Measurements from ENCODE around the gene MYMK.
"Not testable (repeated sequence)": the region's sequence is repeated elsewhere in the genome, so short reads cannot be mapped to it uniquely, and the experiment has no call there.

Gene MYMK

GRCh38 chr9:133564451-133565116, 39.8 kb upstream of the MYMK start:
- Histone ChIP-seq H3K9me3 (ENCODE audit: insufficient read depth, low read depth, low read length) (no peaks in the 10 kb centered on the region), H3K4me1 (ENCODE audit: insufficient read depth, low read length) (no peaks in the 10 kb centered on the region), H3K9ac (ENCODE audit: low read depth, low read length) (no peak overlapping the region), H3K36me3 (ENCODE audit: insufficient read depth, low read depth, low read length) (no peaks in the 10 kb centered on the region), H3K27ac (ENCODE audit: low read length) (no peak overlapping the region), H3K4me3 (ENCODE audit: low read length) (no peak overlapping the region), H3K27me3 (ENCODE audit: insufficient read depth, low read length) (no peaks in the 10 kb centered on the region)

DNA sequence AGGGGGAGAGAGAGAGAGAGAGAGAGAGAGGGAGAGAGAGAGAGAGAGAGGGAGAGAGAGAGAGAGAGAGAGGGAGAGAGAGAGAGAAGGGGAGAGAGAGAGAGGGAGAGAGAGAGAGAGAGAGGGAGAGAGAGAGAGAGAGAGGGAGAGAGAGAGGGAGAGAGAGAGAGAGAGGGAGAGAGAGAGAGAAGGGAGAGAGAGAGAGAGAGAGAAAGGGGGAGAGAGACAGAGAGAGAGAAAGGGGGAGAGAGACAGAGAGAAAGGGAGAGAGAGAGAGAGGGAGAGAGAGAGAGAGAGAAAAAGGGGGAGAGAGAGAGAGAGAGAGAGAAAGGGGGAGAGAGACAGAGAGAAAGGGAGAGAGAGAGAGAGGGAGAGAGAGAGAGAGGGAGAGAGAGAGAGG, 39.1 kb upstream of the MYMK start:
- H3K36me3 ChIP-seq (ENCODE audit: insufficient read depth, low read depth, low read length); H3K9ac ChIP-seq (ENCODE audit: low read depth, low read length); H3K4me3 ChIP-seq (ENCODE audit: low read length); H3K27ac ChIP-seq (ENCODE audit: low read length); H3K4me1 ChIP-seq (ENCODE audit: insufficient read depth, low read length); H3K27me3 ChIP-seq (ENCODE audit: insufficient read depth, low read length); H3K9me3 ChIP-seq (ENCODE audit: insufficient read depth, low read depth, low read length): not testable (repeated sequence)

GRCh38 chr9:133563291-133563796, 38.6 kb upstream of the MYMK start:
- Histone ChIP-seq H3K36me3 (ENCODE audit: insufficient read depth, low read depth, low read length) (no peaks in the 10 kb centered on the region), H3K9me3 (ENCODE audit: insufficient read depth, low read depth, low read length) (no peaks in the 10 kb centered on the region), H3K27me3 (ENCODE audit: insufficient read depth, low read length) (no peaks in the 10 kb centered on the region), H3K4me3 (ENCODE audit: low read length) (no peak overlapping the region), H3K27ac (ENCODE audit: low read length) (no peak overlapping the region), H3K9ac (ENCODE audit: low read depth, low read length) (no peak overlapping the region), H3K4me1 (ENCODE audit: insufficient read depth, low read length) (peaks cover 5% of the 10 kb centered on the region; the same call in 1 of the 2 replicates)

- no peak overlapping the region for H3K4me3 ChIP-seq (ENCODE audit: low read length)
- H3K27me3 ChIP-seq (ENCODE audit: insufficient read depth, low read length) = no peaks in the 10 kb centered on the region
- peaks cover 6% of the 10 kb centered on the region; the same call in 1 of the 2 replicates for H3K4me1 ChIP-seq (ENCODE audit: insufficient read depth, low read length)
- H3K27ac ChIP-seq (ENCODE audit: low read length) = no peak overlapping the region
- no peaks in the 10 kb centered on the region for H3K36me3 ChIP-seq (ENCODE audit: insufficient read depth, low read depth, low read length)
- no peak overlapping the region for H3K9ac ChIP-seq (ENCODE audit: low read depth, low read length)
- no peaks in the 10 kb centered on the region for H3K9me3 ChIP-seq (ENCODE audit: insufficient read depth, low read depth, low read length)
Observed at GRCh38 chr9:133562611-133563290, 38.0 kb upstream of the MYMK start.

GRCh38 chr9:133561976-133562554, 37.3 kb upstream of the MYMK start:
- no peak overlapping the region for H3K4me3 ChIP-seq (ENCODE audit: low read length)
- H3K27me3 ChIP-seq (ENCODE audit: insufficient read depth, low read length) = no peaks in the 10 kb centered on the region
- peaks cover 6% of the 10 kb centered on the region; the same call in 1 of the 2 replicates for H3K4me1 ChIP-seq (ENCODE audit: insufficient read depth, low read length)
- no peak overlapping the region for H3K27ac ChIP-seq (ENCODE audit: low read length)
- no peak overlapping the region for H3K9ac ChIP-seq (ENCODE audit: low read depth, low read length)
- no peaks in the 10 kb centered on the region for H3K36me3 ChIP-seq (ENCODE audit: insufficient read depth, low read depth, low read length)
- H3K9me3 ChIP-seq (ENCODE audit: insufficient read depth, low read depth, low read length) = no peaks in the 10 kb centered on the region

- Histone ChIP-seq H3K9me3 (ENCODE audit: insufficient read depth, low read depth, low read length) (no peaks in the 10 kb centered on the region), H3K27ac (ENCODE audit: low read length) (no peak overlapping the region), H3K4me3 (ENCODE audit: low read length) (no peak overlapping the region), H3K4me1 (ENCODE audit: insufficient read depth, low read length) (peaks cover 6% of the 10 kb centered on the region; the same call in 1 of the 2 replicates), H3K27me3 (ENCODE audit: insufficient read depth, low read length) (no peaks in the 10 kb centered on the region), H3K36me3 (ENCODE audit: insufficient read depth, low read depth, low read length) (no peaks in the 10 kb centered on the region), H3K9ac (ENCODE audit: low read depth, low read length) (no peak overlapping the region)
Observed at GRCh38 chr9:133560944-133561343, 36.2 kb upstream of the MYMK start.

DNA sequence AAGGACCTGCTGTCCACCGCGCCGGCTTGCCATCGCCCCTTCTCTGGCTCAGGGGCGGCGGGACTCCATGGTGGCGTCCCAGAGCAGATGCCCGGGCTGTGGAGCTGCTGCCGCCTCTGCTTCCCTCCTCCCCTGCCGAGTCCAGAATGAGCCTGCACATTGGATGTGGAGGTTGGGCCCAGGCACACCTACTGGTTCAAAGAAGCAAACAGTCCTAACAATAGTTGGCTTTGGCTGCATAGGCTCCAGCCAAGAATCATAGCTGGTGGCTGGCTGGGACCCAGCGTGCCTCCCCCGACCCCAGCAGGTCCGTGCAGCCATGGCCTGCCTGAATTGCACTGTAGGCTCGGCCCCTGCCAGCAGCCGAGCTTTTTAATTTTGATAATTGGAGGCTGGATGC, 35.6 kb upstream of the MYMK start:
- Histone ChIP-seq H3K27me3 (ENCODE audit: insufficient read depth, low read length) (no peaks in the 10 kb centered on the region), H3K27ac (ENCODE audit: low read length) (no peak overlapping the region), H3K4me1 (ENCODE audit: insufficient read depth, low read length) (peaks cover 6% of the 10 kb centered on the region; the same call in 1 of the 2 replicates), H3K36me3 (ENCODE audit: insufficient read depth, low read depth, low read length) (no peaks in the 10 kb centered on the region), H3K9ac (ENCODE audit: low read depth, low read length) (no peak overlapping the region), H3K9me3 (ENCODE audit: insufficient read depth, low read depth, low read length) (no peaks in the 10 kb centered on the region), H3K4me3 (ENCODE audit: low read length) (no peak overlapping the region)

DNA sequence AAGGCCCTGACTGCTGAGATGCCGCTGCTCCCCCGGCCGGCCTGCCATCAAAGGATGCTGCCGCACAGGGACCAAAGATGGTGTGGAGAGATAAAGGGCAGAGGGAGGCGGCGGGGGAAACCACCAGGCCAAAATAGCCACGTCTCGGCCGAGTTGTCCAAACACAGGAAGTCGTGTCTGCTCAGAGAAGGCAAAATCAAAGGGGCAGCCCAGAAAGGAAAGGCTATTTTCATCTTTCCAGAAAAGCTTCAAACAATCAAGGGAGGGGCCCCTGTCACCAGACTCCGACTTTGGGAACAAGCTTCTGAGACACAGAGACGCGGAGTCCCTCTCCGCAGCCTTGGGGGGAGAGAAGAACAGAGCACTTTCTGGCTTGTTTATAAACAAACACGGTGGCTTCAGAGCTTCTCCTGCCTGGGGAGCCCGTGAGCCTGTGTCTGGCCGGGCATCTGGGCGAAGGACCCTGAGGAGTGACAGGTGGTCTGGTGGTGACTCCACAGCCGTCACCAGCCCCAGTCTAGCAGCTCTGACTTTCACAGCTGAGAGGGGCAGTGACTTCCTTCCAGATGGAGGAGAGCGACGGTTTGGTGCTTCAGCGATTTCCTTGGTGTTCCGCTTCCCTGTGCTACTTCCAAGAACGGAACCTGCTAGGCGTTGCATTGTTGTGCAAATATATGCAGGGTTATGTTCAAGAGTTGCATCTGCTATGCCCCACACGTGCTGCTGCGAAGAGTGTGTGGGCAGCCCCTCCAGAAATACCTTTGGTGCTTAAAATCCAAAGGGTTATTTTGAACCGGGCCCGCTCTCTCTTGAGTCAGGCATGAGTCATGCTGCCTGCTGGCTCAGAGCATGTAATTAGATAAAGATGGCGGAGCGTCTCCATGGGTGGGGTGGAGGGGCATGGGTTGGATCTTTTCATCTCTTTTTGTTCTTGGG, 33.7 kb upstream of the MYMK start:
- Histone ChIP-seq H3K27ac (ENCODE audit: low read length) (no peak overlapping the region), H3K4me3 (ENCODE audit: low read length) (no peak overlapping the region; the same call in 1 of the 2 replicates), H3K27me3 (ENCODE audit: insufficient read depth, low read length) (no peaks in the 10 kb centered on the region), H3K9me3 (ENCODE audit: insufficient read depth, low read depth, low read length) (no peaks in the 10 kb centered on the region), H3K4me1 (ENCODE audit: insufficient read depth, low read length) (peaks cover 6% of the 10 kb centered on the region; the same call in 1 of the 2 replicates), H3K9ac (ENCODE audit: low read depth, low read length) (no peak overlapping the region; the same call in 1 of the 2 replicates), H3K36me3 (ENCODE audit: insufficient read depth, low read depth, low read length) (no peaks in the 10 kb centered on the region)

- peaks cover 6% of the 10 kb centered on the region; the same call in 1 of the 2 replicates for H3K4me1 ChIP-seq (ENCODE audit: insufficient read depth, low read length)
- H3K36me3 ChIP-seq (ENCODE audit: insufficient read depth, low read depth, low read length) = no peaks in the 10 kb centered on the region
- no peaks in the 10 kb centered on the region for H3K9me3 ChIP-seq (ENCODE audit: insufficient read depth, low read depth, low read length)
- no peaks in the 10 kb centered on the region for H3K27me3 ChIP-seq (ENCODE audit: insufficient read depth, low read length)
- no peak overlapping the region for H3K27ac ChIP-seq (ENCODE audit: low read length)
- H3K9ac ChIP-seq (ENCODE audit: low read depth, low read length) = no peak overlapping the region; the same call in 1 of the 2 replicates
- no peak overlapping the region for H3K4me3 ChIP-seq (ENCODE audit: low read length)
Observed at GRCh38 chr9:133557581-133557980, 32.8 kb upstream of the MYMK start.

DNA sequence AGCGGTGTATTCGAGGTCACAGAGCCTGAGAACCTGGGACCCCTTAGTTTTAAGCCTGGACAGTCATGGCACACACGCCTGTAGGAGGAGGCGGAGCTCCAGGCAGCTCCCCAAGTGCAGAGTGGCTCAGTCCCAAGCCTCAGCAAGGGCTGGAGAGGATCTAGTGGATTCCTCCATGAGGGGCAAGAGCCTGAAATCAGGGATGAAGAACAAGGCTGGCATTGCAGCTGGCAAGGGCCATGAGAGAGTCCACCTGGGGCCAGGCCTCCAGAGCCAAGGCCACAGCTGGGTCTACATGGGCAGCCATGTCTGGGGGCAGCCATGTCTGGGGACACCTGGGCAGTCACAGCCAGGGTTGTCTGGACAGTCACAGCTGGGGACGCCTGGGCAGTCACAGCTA, 31.6 kb upstream of the MYMK start:
- no peaks in the 10 kb centered on the region for H3K9me3 ChIP-seq (ENCODE audit: insufficient read depth, low read depth, low read length)
- H3K27me3 ChIP-seq (ENCODE audit: insufficient read depth, low read length) = no peaks in the 10 kb centered on the region
- no peak overlapping the region for H3K9ac ChIP-seq (ENCODE audit: low read depth, low read length)
- no peak overlapping the region for H3K27ac ChIP-seq (ENCODE audit: low read length)
- H3K36me3 ChIP-seq (ENCODE audit: insufficient read depth, low read depth, low read length) = no peaks in the 10 kb centered on the region
- peaks cover 6% of the 10 kb centered on the region; the same call in 1 of the 2 replicates for H3K4me1 ChIP-seq (ENCODE audit: insufficient read depth, low read length)
- H3K4me3 ChIP-seq (ENCODE audit: low read length) = no peak overlapping the region

GRCh38 chr9:133554729-133555128, 30.0 kb upstream of the MYMK start:
- H3K36me3 ChIP-seq (ENCODE audit: insufficient read depth, low read depth, low read length) = no peaks in the 10 kb centered on the region
- H3K9ac ChIP-seq (ENCODE audit: low read depth, low read length) = no peak overlapping the region
- H3K4me3 ChIP-seq (ENCODE audit: low read length) = no peak overlapping the region
- no peaks in the 10 kb centered on the region for H3K9me3 ChIP-seq (ENCODE audit: insufficient read depth, low read depth, low read length)
- no peaks in the 10 kb centered on the region for H3K27me3 ChIP-seq (ENCODE audit: insufficient read depth, low read length)
- H3K4me1 ChIP-seq (ENCODE audit: insufficient read depth, low read length) = peaks cover 6% of the 10 kb centered on the region; the same call in 1 of the 2 replicates
- no peak overlapping the region for H3K27ac ChIP-seq (ENCODE audit: low read length)
